PC-9 (cell line): ENCODE data around the gene ZSCAN21. TPM values are rescaled to one million over a fixed set of nuclear protein-coding genes. Genes with fewer than 3 reads are reported as not detected.

Source experiments
- BruUV-seq: library from RNA; stranded (reverse); fragments of 400-500 nt; replicated peaks from 2 replicates; lab custom pipeline; 2021; lab: Mats Ljungman, UMichigan
- CTCF ChIA-PET: fragments of 300-600 bp; sonication (Branson Sonifier 250); formaldehyde crosslinking; loops from one replicate; lab custom pipeline; 2022; ENCODE audit warnings: antibody characterized with exemption; lab: Charles Lee
- POLR2A ChIA-PET: fragments of 300-600 bp; sonication (Branson Sonifier 250); formaldehyde crosslinking; loops from one replicate; lab custom pipeline; 2022; ENCODE audit warnings: antibody characterized with exemption; ENCODE audit not compliant: unreplicated experiment; lab: Charles Lee
- DNase-seq, 2 experiments: peaks; one replicate each; pipeline versions ENCODE4 v3.0.0 to v3.0.0-alpha.2; 2015 to 2022; ENCODE audit warnings: mixed read lengths in 1 of 2
- H2AFZ ChIP-seq: fragments of 200-600 bp; sonication (generic); 2 replicates; pipeline ENCODE4 v1.8.1; 2017; ENCODE audit warnings: antibody characterized with exemption
- H3F3A ChIP-seq: fragments of 200-600 bp; sonication (generic); 2 replicates; pipeline ENCODE4 v1.8.1; 2017; ENCODE audit warnings: antibody characterized with exemption, mild to moderate bottlenecking, low read depth; ENCODE audit not compliant: insufficient read depth
- H3K27ac ChIP-seq: fragments of 200-600 bp; sonication (generic); 2 replicates; pipeline ENCODE4 v1.6.1; 2016; ENCODE audit warnings: mixed run types
- H3K27me3 ChIP-seq: fragments of 200-600 bp; sonication (generic); 2 replicates; pipeline ENCODE4 v1.6.1; 2016; ENCODE audit warnings: low read depth, mixed run types; ENCODE audit not compliant: insufficient read depth
- H3K36me3 ChIP-seq: fragments of 200-600 bp; sonication (generic); 2 replicates; pipeline ENCODE4 v1.6.1; 2016; ENCODE audit warnings: low read depth, mixed run types
- H3K4me1 ChIP-seq: fragments of 200-600 bp; sonication (generic); replicated peaks from 2 replicates; pipeline ENCODE4 v1.6.1; 2016; ENCODE audit warnings: mixed run types; ENCODE audit not compliant: insufficient read depth
- H3K4me2 ChIP-seq: fragments of 200-600 bp; sonication (generic); 2 replicates; pipeline ENCODE4 v1.6.1; 2017; ENCODE audit warnings: mixed run types
- H3K4me3 ChIP-seq: fragments of 200-600 bp; sonication (generic); 2 replicates; pipeline ENCODE4 v1.6.1; 2016; ENCODE audit warnings: mixed run types
- H3K79me2 ChIP-seq: fragments of 200-600 bp; sonication (generic); 2 replicates; pipeline ENCODE4 v1.6.1; 2017; ENCODE audit warnings: low read depth, mixed run types
- H3K9me2 ChIP-seq: fragments of 200-600 bp; sonication (generic); 2 replicates; pipeline ENCODE4 v1.8.1; 2017; ENCODE audit warnings: mild to moderate bottlenecking; ENCODE audit not compliant: insufficient read depth
- H3K9me3 ChIP-seq: fragments of 200-600 bp; sonication (generic); 2 replicates; pipeline ENCODE4 v1.8.1; 2016; ENCODE audit warnings: low read depth; ENCODE audit not compliant: insufficient read depth
- H4K20me1 ChIP-seq: fragments of 200-600 bp; sonication (generic); 2 replicates; pipeline ENCODE4 v1.8.1; 2017; ENCODE audit not compliant: insufficient read depth
- EZH2 ChIP-seq: fragments of 200-600 bp; sonication (generic); IDR thresholded peaks from 2 replicates; pipeline ENCODE4 v1.8.0; 2017; ENCODE audit warnings: antibody characterized with exemption, low read depth
- intact Hi-C: fragments of 100-400 bp; cut with micrococcal nuclease; formaldehyde crosslinking; loops from one replicate; pipeline ENCODE4 v1.10.0; 2022; ENCODE audit not compliant: unreplicated experiment
- total RNA-seq: library from RNA; stranded (reverse); gene quantifications from 2 replicates; pipeline ENCODE4 v1.2.3, GENCODE V29; 2021
- TF ChIP-seq, protein P1 (sequence below): fragments of 200-600 bp; sonication (generic); conservative IDR thresholded peaks from 2 replicates; pipeline ENCODE4 v1.6.1; 2017; ENCODE audit warnings: mixed run types, antibody characterized with exemption, mild to moderate bottlenecking, moderate library complexity

The ZSCAN21 gene
- total RNA-seq, 1 experiment from 2014 or later = 8.9 TPM

GRCh38 chr7:100033526-100033925 is 16.0 kb upstream of the ZSCAN21 start:
- no peak overlapping the region for H3K4me2 ChIP-seq
- no peak for DNase-seq
- no peaks in the 10 kb centered on the region; the same call in 1 of the 2 replicates for H4K20me1 ChIP-seq
- no peak overlapping the region for H3K4me3 ChIP-seq
- POLR2A ChIA-PET = no interaction called here
- no peaks in the 10 kb centered on the region for H3K27me3 ChIP-seq
- no peaks in the 10 kb centered on the region for H3K9me2 ChIP-seq
- H3K36me3 ChIP-seq = peaks cover 51% of the 10 kb centered on the region
- CTCF ChIA-PET = no interaction called here
- TF ChIP-seq EZH2 = no peak
- TF ChIP-seq, protein P1, sequence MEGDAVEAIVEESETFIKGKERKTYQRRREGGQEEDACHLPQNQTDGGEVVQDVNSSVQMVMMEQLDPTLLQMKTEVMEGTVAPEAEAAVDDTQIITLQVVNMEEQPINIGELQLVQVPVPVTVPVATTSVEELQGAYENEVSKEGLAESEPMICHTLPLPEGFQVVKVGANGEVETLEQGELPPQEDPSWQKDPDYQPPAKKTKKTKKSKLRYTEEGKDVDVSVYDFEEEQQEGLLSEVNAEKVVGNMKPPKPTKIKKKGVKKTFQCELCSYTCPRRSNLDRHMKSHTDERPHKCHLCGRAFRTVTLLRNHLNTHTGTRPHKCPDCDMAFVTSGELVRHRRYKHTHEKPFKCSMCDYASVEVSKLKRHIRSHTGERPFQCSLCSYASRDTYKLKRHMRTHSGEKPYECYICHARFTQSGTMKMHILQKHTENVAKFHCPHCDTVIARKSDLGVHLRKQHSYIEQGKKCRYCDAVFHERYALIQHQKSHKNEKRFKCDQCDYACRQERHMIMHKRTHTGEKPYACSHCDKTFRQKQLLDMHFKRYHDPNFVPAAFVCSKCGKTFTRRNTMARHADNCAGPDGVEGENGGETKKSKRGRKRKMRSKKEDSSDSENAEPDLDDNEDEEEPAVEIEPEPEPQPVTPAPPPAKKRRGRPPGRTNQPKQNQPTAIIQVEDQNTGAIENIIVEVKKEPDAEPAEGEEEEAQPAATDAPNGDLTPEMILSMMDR = no peak
- no peaks in the 10 kb centered on the region for H3K9me3 ChIP-seq
- H3K27ac ChIP-seq = no peak overlapping the region
- H3K79me2 ChIP-seq = no peaks in the 10 kb centered on the region
- no peaks in the 10 kb centered on the region for H3F3A ChIP-seq
- no TSS peak for BruUV-seq
- H3K4me1 ChIP-seq = no peaks in the 10 kb centered on the region
- no peak overlapping the region for H2AFZ ChIP-seq
- intact Hi-C loops = no loop called here

- ChIA-PET CTCF (no interaction called here), POLR2A (no interaction called here)
- TF ChIP-seq EZH2 = no peak
- TF ChIP-seq, protein P1 = no peak
- Histone ChIP-seq H3K27ac (no peak overlapping the region), H4K20me1 (no peaks in the 10 kb centered on the region; the same call in 1 of the 2 replicates), H3K4me1 (no peaks in the 10 kb centered on the region), H3K9me2 (no peaks in the 10 kb centered on the region), H3K36me3 (peaks cover 51% of the 10 kb centered on the region), H3F3A (no peaks in the 10 kb centered on the region; the same call in 1 of the 2 replicates), H3K27me3 (no peaks in the 10 kb centered on the region), H3K4me2 (no peak overlapping the region), H3K4me3 (no peak overlapping the region), H2AFZ (no peak overlapping the region), H3K9me3 (no peaks in the 10 kb centered on the region), H3K79me2 (no peaks in the 10 kb centered on the region)
- BruUV-seq = no TSS peak
- intact Hi-C loops = no loop called here
- DNase-seq = no peak
These were observed 14.6 kb upstream of the ZSCAN21 start for GRCh38 chr7:100034871-100035510.

DNA sequence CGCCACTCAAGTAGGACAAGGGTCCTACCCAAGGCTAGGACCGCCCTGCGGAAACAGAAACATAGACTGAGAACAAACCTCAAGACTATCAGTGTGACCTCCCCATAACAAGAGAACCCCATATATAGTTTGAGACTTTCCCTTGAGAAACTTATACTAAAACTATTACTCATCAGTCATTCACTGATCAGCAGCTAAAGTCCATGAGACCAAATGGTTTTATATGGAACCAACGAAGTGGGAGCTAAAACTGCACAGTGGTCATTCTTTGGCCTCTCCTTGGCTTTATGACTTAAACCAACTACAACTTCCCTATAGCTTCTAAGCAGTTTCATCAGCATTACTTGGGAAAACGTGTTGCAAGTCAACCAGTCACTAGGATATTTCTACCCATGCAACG is 13.7 kb upstream of the ZSCAN21 start:
- Histone ChIP-seq H3K4me1 (peaks cover 1% of the 10 kb centered on the region; the same call in 1 of the 2 replicates), H3K4me3 (no peak overlapping the region), H3K9me2 (no peaks in the 10 kb centered on the region), H3K4me2 (no peak overlapping the region), H3K27ac (no peak overlapping the region), H3K27me3 (no peaks in the 10 kb centered on the region), H3K36me3 (peaks cover 51% of the 10 kb centered on the region), H2AFZ (no peak overlapping the region), H4K20me1 (no peaks in the 10 kb centered on the region; the same call in 1 of the 2 replicates), H3K9me3 (no peaks in the 10 kb centered on the region), H3F3A (peaks cover 5% of the 10 kb centered on the region; the same call in 1 of the 2 replicates), H3K79me2 (no peaks in the 10 kb centered on the region)
- POLR2A ChIA-PET = no interaction called here
- no TSS peak for BruUV-seq
- no peak for DNase-seq
- CTCF ChIA-PET = no interaction called here
- TF ChIP-seq, protein P1 = no peak
- intact Hi-C loops = no loop called here
